Thyroid gland (tissue), 4 donors: ENCODE data around the gene TRPM1.

Experiments
- POLR2A ChIP-seq, 2 donors: fragments of 450-650 bp; IDR thresholded peaks; one replicate each; pipeline ENCODE4 v1.6.1; 2017; ENCODE audit warnings: antibody characterized with exemption in 2 of 2, mild to moderate bottlenecking in 2 of 2, moderate library complexity in 1 of 2
- TF ChIP-seq, protein P1 (sequence below), 6 experiments: fragments of 200-600 bp in 3 of 6; fragments of 450-650 bp in 3 of 6; sonication (generic) in 3 of 6; IDR thresholded peaks; one replicate each; pipeline ENCODE4 v1.5.1; 2016 to 2019; ENCODE audit warnings: antibody characterized with exemption in 6 of 6, mild to moderate bottlenecking in 2 of 6, inconsistent platforms in 1 of 6, moderate library complexity in 1 of 6

DNA sequence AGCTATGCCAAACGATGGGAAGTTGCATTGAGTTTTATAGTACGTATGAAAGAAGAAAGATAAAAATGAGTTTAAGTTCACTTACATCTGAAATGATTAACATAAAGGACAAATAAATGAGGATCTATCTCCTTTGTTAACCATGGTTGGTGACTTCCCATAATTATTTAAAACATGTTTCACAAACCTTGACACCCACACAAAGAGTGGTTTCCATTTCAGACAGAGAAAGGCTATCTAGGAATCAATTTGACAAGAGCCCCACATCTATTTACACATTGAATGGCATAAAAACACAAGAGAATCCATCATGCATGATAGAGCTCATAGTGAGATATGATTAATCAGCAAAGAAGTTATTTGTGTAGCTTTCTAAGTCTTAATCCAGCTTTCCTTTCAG lies 95.9 kb downstream of the TRPM1 start:
- TF ChIP-seq POLR2A (IDR thresholded peaks at IDR 0.05): no peak
- TF ChIP-seq, protein P1, sequence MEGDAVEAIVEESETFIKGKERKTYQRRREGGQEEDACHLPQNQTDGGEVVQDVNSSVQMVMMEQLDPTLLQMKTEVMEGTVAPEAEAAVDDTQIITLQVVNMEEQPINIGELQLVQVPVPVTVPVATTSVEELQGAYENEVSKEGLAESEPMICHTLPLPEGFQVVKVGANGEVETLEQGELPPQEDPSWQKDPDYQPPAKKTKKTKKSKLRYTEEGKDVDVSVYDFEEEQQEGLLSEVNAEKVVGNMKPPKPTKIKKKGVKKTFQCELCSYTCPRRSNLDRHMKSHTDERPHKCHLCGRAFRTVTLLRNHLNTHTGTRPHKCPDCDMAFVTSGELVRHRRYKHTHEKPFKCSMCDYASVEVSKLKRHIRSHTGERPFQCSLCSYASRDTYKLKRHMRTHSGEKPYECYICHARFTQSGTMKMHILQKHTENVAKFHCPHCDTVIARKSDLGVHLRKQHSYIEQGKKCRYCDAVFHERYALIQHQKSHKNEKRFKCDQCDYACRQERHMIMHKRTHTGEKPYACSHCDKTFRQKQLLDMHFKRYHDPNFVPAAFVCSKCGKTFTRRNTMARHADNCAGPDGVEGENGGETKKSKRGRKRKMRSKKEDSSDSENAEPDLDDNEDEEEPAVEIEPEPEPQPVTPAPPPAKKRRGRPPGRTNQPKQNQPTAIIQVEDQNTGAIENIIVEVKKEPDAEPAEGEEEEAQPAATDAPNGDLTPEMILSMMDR (IDR thresholded peaks at IDR 0.05): no peak
